ENCODE measurements around the gene TRAF3.
"Not testable (repeated sequence)": the region's sequence is repeated elsewhere in the genome, so short reads cannot be mapped to it uniquely, and the experiment has no call there.

TRAF3 gene

GRCh38 chr14:102752239-102752847 lies 24.9 kb upstream of the TRAF3 start:
- DNase-seq (ENCODE audit: low read depth) = no peak

DNA sequence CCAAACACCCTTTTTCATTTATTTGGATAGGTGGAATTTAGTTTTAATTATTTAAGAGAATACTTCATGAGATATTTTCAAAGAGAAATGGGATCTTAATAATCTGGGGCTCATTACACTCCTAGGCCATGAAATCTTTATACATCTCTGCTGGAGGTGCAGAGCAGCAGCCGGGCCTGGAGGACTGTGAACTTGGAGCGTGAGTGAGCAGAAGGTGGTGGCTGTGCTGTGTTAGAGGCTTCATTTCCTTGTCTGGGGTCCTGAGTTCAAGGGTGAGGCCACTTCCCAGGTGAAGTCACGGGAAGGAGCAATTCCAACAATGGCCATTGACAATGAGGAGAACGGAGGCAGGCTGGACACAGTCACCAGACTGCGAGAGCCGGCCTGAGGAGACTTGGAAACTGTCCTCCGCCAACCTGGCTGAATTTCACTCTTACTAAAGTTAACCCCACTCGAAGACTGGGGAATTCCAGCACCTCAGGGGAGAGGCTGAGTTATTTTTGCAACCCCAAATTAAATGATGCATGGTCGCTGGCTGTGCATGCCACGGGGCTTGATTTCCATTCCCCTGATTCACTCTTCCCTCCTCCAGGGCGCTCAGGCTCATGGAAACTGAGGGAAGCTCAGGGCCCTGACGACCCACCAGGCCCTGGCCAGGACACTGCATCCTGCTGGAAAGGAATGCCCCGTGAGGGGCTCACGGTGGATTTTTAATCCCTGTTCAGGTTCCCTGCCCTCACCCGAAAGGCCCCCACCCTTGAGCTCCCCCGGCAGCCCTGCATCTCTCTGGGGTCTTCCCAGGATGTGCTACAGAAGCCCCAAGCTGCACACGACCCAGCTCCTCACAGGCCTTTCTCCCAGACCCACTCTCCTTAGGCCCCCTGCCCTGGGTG lies 22.6 kb upstream of the TRAF3 start:
- DNase-seq (ENCODE audit: low read depth) = no peak

GRCh38 chr14:102757646-102758045 lies 19.6 kb upstream of the TRAF3 start:
- no peak for DNase-seq (ENCODE audit: low read depth)

- DNase-seq (ENCODE audit: low read depth) = no peak
Observed at GRCh38 chr14:102758087-102758486, 19.2 kb upstream of the TRAF3 start.

- DNase-seq (ENCODE audit: low read depth) = no peak
Observed at GRCh38 chr14:102759456-102760187, 17.6 kb upstream of the TRAF3 start.

DNA sequence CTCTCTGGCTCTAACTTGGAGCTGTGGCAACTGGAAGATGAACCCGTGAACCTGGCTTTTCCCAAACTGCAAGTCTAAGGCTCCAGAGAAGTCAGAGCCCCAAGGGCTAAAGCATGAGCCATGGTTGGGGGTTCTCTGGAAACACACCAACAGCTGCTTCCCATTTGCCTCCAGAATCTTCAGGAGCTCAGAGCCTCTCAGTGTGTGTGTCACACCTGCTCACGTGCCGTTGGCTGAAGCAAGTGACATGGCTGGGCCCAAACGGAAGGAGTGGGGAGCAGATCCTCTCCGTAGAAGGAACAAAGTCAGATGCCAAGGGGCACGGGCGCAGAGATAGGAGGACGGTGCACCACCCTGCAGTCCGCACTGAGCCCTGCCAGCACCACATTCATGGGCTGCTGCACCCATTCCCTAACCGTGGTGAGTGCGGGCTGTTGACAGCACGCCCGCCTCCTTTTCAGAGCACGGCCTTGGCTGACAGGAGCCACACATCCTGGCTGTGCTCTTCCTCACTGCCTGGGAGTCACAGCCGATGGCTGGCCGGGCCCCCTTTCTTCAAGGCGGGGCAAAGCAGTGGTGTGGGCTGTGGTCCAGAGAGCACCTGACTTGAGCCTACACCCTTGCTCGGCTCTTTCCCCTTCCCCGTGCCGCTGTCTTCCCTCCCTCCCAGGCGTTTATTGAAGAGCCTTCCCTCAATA lies 16.6 kb upstream of the TRAF3 start:
- DNase-seq (ENCODE audit: low read depth) = no peak

DNA sequence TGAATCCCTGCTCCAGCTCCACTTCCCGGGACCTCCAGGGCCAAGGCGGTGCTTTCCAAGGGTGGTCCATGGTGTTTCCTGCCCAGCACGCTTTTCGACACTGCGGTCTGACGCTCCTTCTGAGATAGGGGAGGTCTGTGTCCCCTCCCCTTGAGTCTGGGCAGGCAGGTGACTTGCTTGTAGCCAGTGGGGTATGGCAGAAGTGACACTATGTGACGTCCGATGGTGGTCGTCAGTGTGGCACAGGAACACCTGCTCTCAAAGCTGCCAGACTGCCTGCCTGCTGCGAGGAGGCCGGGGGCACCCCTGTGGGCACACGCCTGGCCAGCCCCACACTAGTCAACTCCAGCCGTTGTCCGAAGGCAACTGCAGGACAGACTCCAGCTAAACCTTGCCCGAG lies 16.0 kb upstream of the TRAF3 start:
- DNase-seq (ENCODE audit: low read depth) = no peak

GRCh38 chr14:102764220-102764671 lies 13.0 kb upstream of the TRAF3 start:
- DNase-seq (ENCODE audit: low read depth) = no peak

DNA sequence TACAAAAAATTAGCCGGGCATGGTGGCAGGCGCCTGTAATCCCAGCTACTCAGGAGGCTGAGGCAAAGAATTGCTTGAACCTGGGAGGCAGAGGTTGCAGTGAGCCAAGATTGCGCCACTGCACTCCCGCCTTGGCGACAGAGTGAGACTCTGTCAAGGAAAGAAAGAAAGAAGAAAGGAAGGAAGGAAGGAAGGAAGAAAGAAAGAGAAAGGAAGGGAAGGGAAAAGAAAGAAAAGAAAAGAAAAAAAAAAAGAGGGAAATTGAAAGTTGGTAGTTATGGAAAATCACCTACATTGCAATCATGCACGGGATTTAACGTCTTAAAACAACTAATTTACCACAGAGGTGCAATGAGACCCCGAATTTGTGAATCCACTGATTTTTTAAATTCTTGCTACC lies 11.5 kb upstream of the TRAF3 start:
- not testable (repeated sequence) for DNase-seq (ENCODE audit: low read depth)

GRCh38 chr14:102768223-102769048 lies 8.8 kb upstream of the TRAF3 start:
- DNase-seq (ENCODE audit: low read depth) = no peak

DNA sequence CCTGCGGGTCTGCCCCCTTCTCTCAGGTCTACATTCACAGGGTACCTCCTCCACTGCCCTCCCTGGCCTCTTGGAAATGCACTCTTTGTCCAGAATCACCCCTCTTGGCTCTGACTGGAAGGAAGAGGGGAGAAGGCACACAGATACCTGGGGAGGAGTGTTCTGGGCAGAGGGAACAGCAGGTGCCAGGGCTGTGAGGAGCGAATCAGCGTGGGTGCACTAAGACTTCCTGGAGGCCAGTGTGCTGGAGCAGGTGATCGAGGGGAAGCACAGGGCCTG lies 8.3 kb upstream of the TRAF3 start:
- no peak for DNase-seq (ENCODE audit: low read depth)

GRCh38 chr14:102770147-102771123 lies 6.8 kb upstream of the TRAF3 start:
- DNase-seq (ENCODE audit: low read depth) = no peak

DNA sequence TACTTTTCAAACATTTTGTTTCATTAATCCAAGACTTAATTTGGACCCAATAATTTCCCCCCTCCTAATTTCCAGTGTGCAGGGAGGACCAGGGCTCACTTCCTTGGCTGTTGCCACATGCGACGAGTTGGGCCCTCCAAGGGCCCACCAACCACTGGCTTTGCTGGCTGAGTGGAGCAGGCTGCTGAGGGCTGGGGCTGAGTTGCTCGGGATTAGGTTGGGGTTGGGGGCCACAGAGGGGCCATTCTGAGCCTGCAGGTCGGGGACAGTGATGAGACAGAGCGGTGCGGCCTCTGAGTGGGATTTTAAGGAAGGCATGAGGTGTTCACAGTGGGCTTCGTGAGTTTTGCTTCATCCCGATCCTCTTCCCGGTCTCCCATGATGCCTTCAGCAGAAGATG lies 6.1 kb upstream of the TRAF3 start:
- no peak for DNase-seq (ENCODE audit: low read depth)

- DNase-seq (ENCODE audit: low read depth) = no peak
Observed at GRCh38 chr14:102772781-102773570, 4.3 kb upstream of the TRAF3 start.

GRCh38 chr14:102774391-102775153 lies 2.7 kb upstream of the TRAF3 start:
- peak; percentile 31 for DNase-seq (ENCODE audit: low read depth)

DNA sequence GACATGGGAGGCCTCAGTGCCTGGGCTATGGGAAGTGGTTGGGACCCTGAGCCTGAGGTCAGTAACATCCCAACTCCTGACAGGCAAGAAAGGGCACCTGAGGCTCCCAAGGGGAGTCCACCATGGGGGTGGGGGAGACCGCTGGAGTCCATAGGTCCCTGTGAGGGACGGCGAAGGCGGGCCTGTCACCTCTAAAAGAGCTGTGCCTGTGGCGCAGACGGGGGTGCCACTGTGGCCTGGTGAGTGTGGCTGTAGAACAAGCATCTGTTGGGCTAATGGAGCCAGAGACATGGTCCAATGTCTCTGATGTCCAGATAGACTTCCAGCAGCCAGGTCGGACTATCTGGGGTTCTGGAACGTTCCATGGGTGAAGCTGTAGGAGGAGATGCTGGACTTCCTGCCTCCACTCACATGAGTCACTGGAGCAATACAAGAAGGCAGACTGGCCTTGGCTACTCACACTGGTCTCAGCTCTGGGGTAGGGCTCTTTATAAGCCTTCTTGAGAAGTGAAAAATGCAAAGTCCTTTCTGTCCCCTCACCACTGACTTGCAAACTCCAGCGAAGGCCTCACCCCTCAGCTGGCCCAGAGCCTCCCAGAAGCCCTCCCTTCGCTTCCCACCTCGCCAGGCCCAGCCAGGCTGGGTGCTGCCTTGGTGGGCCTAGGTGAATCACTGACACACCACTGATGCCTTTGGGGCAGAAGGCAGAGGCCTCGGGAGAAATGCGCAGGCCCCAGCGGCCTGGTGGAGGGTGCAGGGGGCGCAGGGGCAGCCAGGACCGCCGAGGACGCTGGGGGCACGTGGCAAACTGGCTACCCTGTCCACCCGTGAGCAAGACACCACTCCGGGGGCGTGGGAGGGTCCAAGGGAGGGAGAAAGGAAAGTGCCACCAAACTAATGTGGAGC lies 1.1 kb upstream of the TRAF3 start:
- DNase-seq (ENCODE audit: low read depth) = no peak

GRCh38 chr14:102777711-102778337 lies 575 bp downstream of the TRAF3 start:
- peak; percentile 18 for DNase-seq (ENCODE audit: low read depth)
